ENCODE data around the gene VPS4A. TPM values are rescaled to one million over a fixed set of nuclear protein-coding genes. Genes with fewer than 3 reads are reported as not detected.

The VPS4A gene
- polyA plus RNA-seq, 1 donor (not counting 4 experiments of a cell fraction or from before 2014, with no cell fraction given): 18.2 TPM

DNA sequence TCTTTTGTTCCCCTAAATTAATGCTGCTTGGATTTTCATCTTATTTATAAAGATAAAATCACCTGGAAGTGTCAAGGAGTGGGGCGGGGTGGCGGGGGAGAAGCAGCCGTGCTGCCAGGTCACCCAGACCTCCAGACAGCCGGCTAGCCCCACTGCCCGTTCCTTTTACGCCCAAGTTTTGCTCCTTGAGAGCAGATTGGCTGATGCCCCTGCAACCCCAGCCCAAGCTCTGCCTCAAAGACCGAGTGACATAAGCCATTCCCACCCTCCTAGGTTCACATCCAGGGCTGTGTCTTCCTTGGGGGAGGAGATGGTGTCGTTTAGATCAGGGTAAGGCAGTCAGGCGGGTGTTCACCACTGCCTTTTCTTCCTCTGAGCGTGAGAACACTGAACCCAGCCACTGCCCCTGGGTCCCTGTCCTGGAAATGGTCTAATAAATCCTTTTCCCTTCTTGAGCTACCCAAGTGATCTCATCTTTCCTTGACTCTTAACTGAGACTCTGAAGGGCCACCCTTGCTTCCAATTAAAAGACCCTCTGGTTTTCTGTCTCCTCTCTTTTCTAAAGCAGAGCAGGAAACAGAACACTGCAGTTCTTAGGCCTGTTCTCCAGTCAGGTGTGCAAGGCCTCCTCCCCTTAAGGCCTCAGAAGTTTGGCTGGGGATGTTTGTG lies 13.6 kb downstream of the VPS4A start:
- peaks cover 75% of the 10 kb centered on the region for H3K79me2 ChIP-seq (ENCODE audit: control insufficient read depth, insufficient read depth, low read length)
- no peaks in the 10 kb centered on the region for H3K9me3 ChIP-seq (ENCODE audit: control insufficient read depth, low read depth, low read length)
- H3K27ac ChIP-seq (ENCODE audit: control insufficient read depth, insufficient read depth, low read length): no peak overlapping the region
- DNase-seq (ENCODE audit: low read depth, low spot score) (no peak), FAIRE-seq (no peak)
- no peak for TF ChIP-seq EZH2 (IDR thresholded peaks at IDR 0.05; ENCODE audit: low read length)
- TF ChIP-seq, protein P1, sequence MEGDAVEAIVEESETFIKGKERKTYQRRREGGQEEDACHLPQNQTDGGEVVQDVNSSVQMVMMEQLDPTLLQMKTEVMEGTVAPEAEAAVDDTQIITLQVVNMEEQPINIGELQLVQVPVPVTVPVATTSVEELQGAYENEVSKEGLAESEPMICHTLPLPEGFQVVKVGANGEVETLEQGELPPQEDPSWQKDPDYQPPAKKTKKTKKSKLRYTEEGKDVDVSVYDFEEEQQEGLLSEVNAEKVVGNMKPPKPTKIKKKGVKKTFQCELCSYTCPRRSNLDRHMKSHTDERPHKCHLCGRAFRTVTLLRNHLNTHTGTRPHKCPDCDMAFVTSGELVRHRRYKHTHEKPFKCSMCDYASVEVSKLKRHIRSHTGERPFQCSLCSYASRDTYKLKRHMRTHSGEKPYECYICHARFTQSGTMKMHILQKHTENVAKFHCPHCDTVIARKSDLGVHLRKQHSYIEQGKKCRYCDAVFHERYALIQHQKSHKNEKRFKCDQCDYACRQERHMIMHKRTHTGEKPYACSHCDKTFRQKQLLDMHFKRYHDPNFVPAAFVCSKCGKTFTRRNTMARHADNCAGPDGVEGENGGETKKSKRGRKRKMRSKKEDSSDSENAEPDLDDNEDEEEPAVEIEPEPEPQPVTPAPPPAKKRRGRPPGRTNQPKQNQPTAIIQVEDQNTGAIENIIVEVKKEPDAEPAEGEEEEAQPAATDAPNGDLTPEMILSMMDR (optimal IDR thresholded peaks at IDR 0.05 in 1 of 3, IDR thresholded peaks at IDR 0.05 in 1 of 3, conservative IDR thresholded peaks at IDR 0.05 in 1 of 3; ENCODE audit: extremely low read depth in 1 of 3, insufficient read depth in 2 of 3, low read length in 3 of 3): no peak
- no peak overlapping the region for H2AFZ ChIP-seq (ENCODE audit: control insufficient read depth, low read length)
- H4K20me1 ChIP-seq (ENCODE audit: control insufficient read depth, extremely low read depth, insufficient read depth, low read length): peaks cover 13% of the 10 kb centered on the region
- no peaks in the 10 kb centered on the region for H3K27me3 ChIP-seq (ENCODE audit: control insufficient read depth, extremely low read depth, insufficient read depth, low read length)
- peaks cover 40 to 60% of the 10 kb centered on the region in 2 experiments for H3K36me3 ChIP-seq (ENCODE audit: control insufficient read depth in 2 of 2, extremely low read depth in 1 of 2, insufficient read depth in 2 of 2, low read length in 2 of 2)
- peaks cover 15% of the 10 kb centered on the region for H3K4me1 ChIP-seq (ENCODE audit: control insufficient read depth, extremely low read depth, insufficient read depth, low read length)
- H3K9ac ChIP-seq (ENCODE audit: control insufficient read depth, extremely low read depth, insufficient read depth, low read length): no peak overlapping the region
- no peak overlapping the region for H3K4me2 ChIP-seq (ENCODE audit: control insufficient read depth, extremely low read depth, insufficient read depth, low read depth, low read length)
- no peak overlapping the region for H3K4me3 ChIP-seq (ENCODE audit: control insufficient read depth in 2 of 3, extremely low read depth in 1 of 3, insufficient read depth in 2 of 3, low read depth in 1 of 3, low read length in 3 of 3)
- H3K9me1 ChIP-seq (ENCODE audit: control insufficient read depth, extremely low read depth, insufficient read depth, low read length): no peaks in the 10 kb centered on the region
- dilution Hi-C loops (cut with MboI; ENCODE audit: extremely low pct_ligation_motif_present, low sequenced_read_pairs): no loop called here

DNA sequence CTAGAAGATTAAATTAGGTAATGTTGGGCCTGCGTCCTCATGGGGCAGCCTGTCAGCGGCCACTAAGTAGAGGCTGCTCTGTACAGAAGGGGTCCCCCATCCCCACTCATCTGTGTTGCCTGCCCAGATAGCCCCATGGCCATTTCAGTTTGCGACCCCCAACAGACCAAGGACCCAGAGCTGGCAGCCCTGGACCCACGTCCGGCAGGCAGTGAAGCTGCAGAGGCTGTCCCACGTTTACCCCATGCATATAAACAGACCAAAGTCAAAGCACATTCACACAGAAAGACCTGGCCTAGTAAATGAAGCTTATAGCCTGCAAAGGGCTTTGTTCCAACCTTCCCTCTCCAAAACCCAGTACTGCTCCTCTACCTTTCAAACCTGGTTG lies 14.6 kb downstream of the VPS4A start:
- TF ChIP-seq, protein P1 (optimal IDR thresholded peaks at IDR 0.05 in 1 of 3, IDR thresholded peaks at IDR 0.05 in 1 of 3, conservative IDR thresholded peaks at IDR 0.05 in 1 of 3; ENCODE audit: extremely low read depth in 1 of 3, insufficient read depth in 2 of 3, low read length in 3 of 3): no peak
- TF ChIP-seq EZH2 (IDR thresholded peaks at IDR 0.05; ENCODE audit: low read length): no peak
- Histone ChIP-seq H3K4me1 (ENCODE audit: control insufficient read depth, extremely low read depth, insufficient read depth, low read length) (peaks cover 15% of the 10 kb centered on the region), H3K9ac (ENCODE audit: control insufficient read depth, extremely low read depth, insufficient read depth, low read length) (no peak overlapping the region), H3K4me2 (ENCODE audit: control insufficient read depth, extremely low read depth, insufficient read depth, low read depth, low read length) (no peak overlapping the region), H4K20me1 (ENCODE audit: control insufficient read depth, extremely low read depth, insufficient read depth, low read length) (peaks cover 13% of the 10 kb centered on the region), H3K4me3 (ENCODE audit: control insufficient read depth in 2 of 3, extremely low read depth in 1 of 3, insufficient read depth in 2 of 3, low read depth in 1 of 3, low read length in 3 of 3) (no peak overlapping the region), H3K79me2 (ENCODE audit: control insufficient read depth, insufficient read depth, low read length) (peaks cover 76% of the 10 kb centered on the region), H3K27ac (ENCODE audit: control insufficient read depth, insufficient read depth, low read length) (no peak overlapping the region), H3K27me3 (ENCODE audit: control insufficient read depth, extremely low read depth, insufficient read depth, low read length) (no peaks in the 10 kb centered on the region), H3K9me1 (ENCODE audit: control insufficient read depth, extremely low read depth, insufficient read depth, low read length) (no peaks in the 10 kb centered on the region), H2AFZ (ENCODE audit: control insufficient read depth, low read length) (no peak overlapping the region), H3K36me3 (ENCODE audit: control insufficient read depth in 2 of 2, extremely low read depth in 1 of 2, insufficient read depth in 2 of 2, low read length in 2 of 2) (peaks cover 30 to 50% of the 10 kb centered on the region in 2 experiments), H3K9me3 (ENCODE audit: control insufficient read depth, low read depth, low read length) (no peaks in the 10 kb centered on the region)
- dilution Hi-C loops (cut with MboI; ENCODE audit: extremely low pct_ligation_motif_present, low sequenced_read_pairs): no loop called here
- FAIRE-seq (no peak), DNase-seq (ENCODE audit: low read depth, low spot score) (no peak)
